Measurements from ENCODE around the gene TTLL5.

TTLL5 gene

DNA sequence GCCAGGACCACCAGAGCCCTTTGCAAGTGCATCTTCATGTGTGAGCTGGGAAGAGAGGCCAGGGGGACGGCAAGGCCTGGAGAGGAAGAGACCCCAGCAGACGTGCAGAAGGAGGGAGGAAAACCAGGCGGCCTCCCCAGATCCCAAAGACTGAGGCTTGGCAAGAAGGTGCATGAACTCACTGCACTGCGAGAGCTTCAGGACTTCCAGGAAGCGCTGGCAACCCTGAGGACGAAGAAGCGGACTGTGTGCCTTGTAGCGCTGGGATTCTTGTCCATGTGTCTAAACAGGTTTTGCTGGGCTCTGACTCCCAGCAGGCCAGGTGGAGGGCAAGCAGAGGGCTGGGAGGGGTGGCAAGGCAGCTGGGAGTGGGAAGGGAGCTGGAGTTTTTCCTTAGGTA, 319.8 kb downstream of the TTLL5 start:
- peaks cover 26% of the 10 kb centered on the region for H3K27me3 ChIP-seq (ENCODE audit: control insufficient read depth, insufficient read depth, low read length)
- H3K4me1 ChIP-seq (ENCODE audit: control insufficient read depth, insufficient read depth, low read length), result peaks cover 16% of the 10 kb centered on the region
- H3K36me3 ChIP-seq (ENCODE audit: control insufficient read depth, insufficient read depth, low read length), result no peaks in the 10 kb centered on the region
- no peak overlapping the region for H3K9ac ChIP-seq (ENCODE audit: low read depth, low read length)
- no peaks in the 10 kb centered on the region for H3K9me3 ChIP-seq (ENCODE audit: control insufficient read depth, insufficient read depth, low read length)
- H3K4me3 ChIP-seq (ENCODE audit: low read depth, low read length), result no peak overlapping the region

GRCh38 chr14:75981426-75982265, 320.6 kb downstream of the TTLL5 start, which contains the start of gene TGFB3:
TSS of gene TGFB3 (minus strand) at chr14:75981995. CDS start at chr14:75980893, 1,102 bp downstream.
- Histone ChIP-seq H3K36me3 (ENCODE audit: control insufficient read depth, insufficient read depth, low read length) (no peaks in the 10 kb centered on the region), H3K4me1 (ENCODE audit: control insufficient read depth, insufficient read depth, low read length) (peaks cover 13% of the 10 kb centered on the region), H3K9me3 (ENCODE audit: control insufficient read depth, insufficient read depth, low read length) (no peaks in the 10 kb centered on the region), H3K9ac (ENCODE audit: low read depth, low read length) (no peak within 1 kb of the TSS), H3K27me3 (ENCODE audit: control insufficient read depth, insufficient read depth, low read length) (peaks cover 26% of the 10 kb centered on the region), H3K4me3 (ENCODE audit: low read depth, low read length) (peak within 1 kb of the TSS; percentile 70)

- Histone ChIP-seq H3K9ac (ENCODE audit: low read depth, low read length) (no peak overlapping the region), H3K4me1 (ENCODE audit: control insufficient read depth, insufficient read depth, low read length) (peaks cover 12% of the 10 kb centered on the region), H3K4me3 (ENCODE audit: low read depth, low read length) (peak overlapping the region; percentile 70), H3K9me3 (ENCODE audit: control insufficient read depth, insufficient read depth, low read length) (no peaks in the 10 kb centered on the region), H3K27me3 (ENCODE audit: control insufficient read depth, insufficient read depth, low read length) (peaks cover 26% of the 10 kb centered on the region), H3K36me3 (ENCODE audit: control insufficient read depth, insufficient read depth, low read length) (no peaks in the 10 kb centered on the region)
Observed at GRCh38 chr14:75982266-75983018, 321.4 kb downstream of the TTLL5 start.

GRCh38 chr14:75983019-75983358, 321.9 kb downstream of the TTLL5 start:
- H3K9ac ChIP-seq (ENCODE audit: low read depth, low read length), result no peak overlapping the region
- peaks cover 26% of the 10 kb centered on the region for H3K27me3 ChIP-seq (ENCODE audit: control insufficient read depth, insufficient read depth, low read length)
- peaks cover 9% of the 10 kb centered on the region for H3K4me1 ChIP-seq (ENCODE audit: control insufficient read depth, insufficient read depth, low read length)
- no peaks in the 10 kb centered on the region for H3K36me3 ChIP-seq (ENCODE audit: control insufficient read depth, insufficient read depth, low read length)
- peak overlapping the region; percentile 70 for H3K4me3 ChIP-seq (ENCODE audit: low read depth, low read length)
- H3K9me3 ChIP-seq (ENCODE audit: control insufficient read depth, insufficient read depth, low read length), result no peaks in the 10 kb centered on the region

DNA sequence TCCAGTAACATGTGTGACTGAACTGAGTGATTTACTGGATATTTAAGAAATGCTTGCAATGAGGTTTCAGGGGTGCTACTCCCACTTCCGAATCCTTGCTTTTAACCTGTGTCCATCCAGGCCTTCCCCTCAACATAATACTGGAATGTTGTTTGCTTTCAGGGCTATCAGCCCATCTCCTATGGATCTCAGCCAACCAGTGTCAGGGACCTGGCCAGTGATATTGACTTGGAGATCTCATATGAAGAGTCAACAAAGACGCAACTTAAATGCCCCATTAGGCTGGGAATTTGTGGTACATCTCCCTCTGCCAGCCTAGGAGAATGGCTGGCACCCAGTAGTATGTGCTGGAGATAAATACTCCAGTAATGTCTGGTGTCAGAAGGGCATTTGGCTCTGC, 323.6 kb downstream of the TTLL5 start:
- Histone ChIP-seq H3K36me3 (ENCODE audit: control insufficient read depth, insufficient read depth, low read length) (no peaks in the 10 kb centered on the region), H3K9ac (ENCODE audit: low read depth, low read length) (no peak overlapping the region), H3K4me1 (ENCODE audit: control insufficient read depth, insufficient read depth, low read length) (peaks cover 8% of the 10 kb centered on the region), H3K4me3 (ENCODE audit: low read depth, low read length) (no peak overlapping the region), H3K9me3 (ENCODE audit: control insufficient read depth, insufficient read depth, low read length) (no peaks in the 10 kb centered on the region), H3K27me3 (ENCODE audit: control insufficient read depth, insufficient read depth, low read length) (peaks cover 26% of the 10 kb centered on the region)

DNA sequence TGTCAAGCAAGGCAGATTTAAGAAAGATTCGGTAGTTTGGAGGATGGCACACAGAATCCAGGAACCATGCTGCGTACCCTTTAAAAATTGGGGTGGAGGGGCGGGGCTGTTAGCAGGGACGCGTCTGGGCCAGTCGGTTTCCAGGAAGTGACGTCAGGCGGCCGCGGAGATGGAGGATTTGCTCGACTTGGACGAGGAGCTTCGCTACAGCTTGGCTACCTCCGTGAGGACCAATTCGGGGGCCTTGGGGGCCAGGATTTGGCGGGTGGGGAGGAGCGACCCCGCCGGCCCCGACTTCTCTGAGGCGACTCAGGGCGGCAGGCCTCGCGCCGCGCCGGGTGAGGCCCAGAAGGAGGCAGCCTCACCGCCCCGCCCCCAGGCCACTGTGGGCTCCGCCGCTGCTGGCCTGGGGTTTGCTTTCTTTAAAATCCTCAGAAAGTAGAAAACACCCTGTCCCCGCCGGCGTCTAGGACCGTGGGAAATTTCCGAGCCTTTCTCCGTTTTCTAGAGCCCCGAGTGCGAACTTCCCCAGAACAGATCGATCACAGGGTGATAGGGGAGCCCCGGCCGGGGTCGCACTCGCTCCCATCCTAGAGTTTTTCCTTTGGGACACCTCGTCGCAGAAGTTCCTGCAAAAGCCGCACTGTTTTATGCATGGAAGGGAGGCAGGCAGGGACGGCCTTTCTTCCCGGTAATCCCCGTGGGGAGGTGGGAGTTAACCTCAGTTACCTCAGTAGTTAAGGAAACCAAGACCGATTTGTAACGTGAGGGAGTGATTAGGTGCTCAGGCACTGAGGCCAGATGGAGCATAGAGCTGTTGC, 324.8 kb downstream of the TTLL5 start, which contains the start of gene IFT43:
Gene IFT43, plus strand, starts transcription at position 146 of the 821 bp plus-strand sequence. Its CDS starts 24 bp downstream, at position 170.
- Histone ChIP-seq H3K4me1 (ENCODE audit: control insufficient read depth, insufficient read depth, low read length) (peaks cover 7% of the 10 kb centered on the region), H3K4me3 (ENCODE audit: low read depth, low read length) (peak within 1 kb of the TSS; percentile 82), H3K9me3 (ENCODE audit: control insufficient read depth, insufficient read depth, low read length) (no peaks in the 10 kb centered on the region), H3K36me3 (ENCODE audit: control insufficient read depth, insufficient read depth, low read length) (no peaks in the 10 kb centered on the region), H3K27me3 (ENCODE audit: control insufficient read depth, insufficient read depth, low read length) (peaks cover 26% of the 10 kb centered on the region), H3K9ac (ENCODE audit: low read depth, low read length) (peak within 1 kb of the TSS; percentile 32)

GRCh38 chr14:75986439-75986765, 325.4 kb downstream of the TTLL5 start:
- peaks cover 26% of the 10 kb centered on the region for H3K27me3 ChIP-seq (ENCODE audit: control insufficient read depth, insufficient read depth, low read length)
- no peaks in the 10 kb centered on the region for H3K36me3 ChIP-seq (ENCODE audit: control insufficient read depth, insufficient read depth, low read length)
- H3K4me3 ChIP-seq (ENCODE audit: low read depth, low read length), result peak overlapping the region; percentile 82
- no peak overlapping the region for H3K9ac ChIP-seq (ENCODE audit: low read depth, low read length)
- H3K4me1 ChIP-seq (ENCODE audit: control insufficient read depth, insufficient read depth, low read length), result peaks cover 2% of the 10 kb centered on the region
- no peaks in the 10 kb centered on the region for H3K9me3 ChIP-seq (ENCODE audit: control insufficient read depth, insufficient read depth, low read length)

DNA sequence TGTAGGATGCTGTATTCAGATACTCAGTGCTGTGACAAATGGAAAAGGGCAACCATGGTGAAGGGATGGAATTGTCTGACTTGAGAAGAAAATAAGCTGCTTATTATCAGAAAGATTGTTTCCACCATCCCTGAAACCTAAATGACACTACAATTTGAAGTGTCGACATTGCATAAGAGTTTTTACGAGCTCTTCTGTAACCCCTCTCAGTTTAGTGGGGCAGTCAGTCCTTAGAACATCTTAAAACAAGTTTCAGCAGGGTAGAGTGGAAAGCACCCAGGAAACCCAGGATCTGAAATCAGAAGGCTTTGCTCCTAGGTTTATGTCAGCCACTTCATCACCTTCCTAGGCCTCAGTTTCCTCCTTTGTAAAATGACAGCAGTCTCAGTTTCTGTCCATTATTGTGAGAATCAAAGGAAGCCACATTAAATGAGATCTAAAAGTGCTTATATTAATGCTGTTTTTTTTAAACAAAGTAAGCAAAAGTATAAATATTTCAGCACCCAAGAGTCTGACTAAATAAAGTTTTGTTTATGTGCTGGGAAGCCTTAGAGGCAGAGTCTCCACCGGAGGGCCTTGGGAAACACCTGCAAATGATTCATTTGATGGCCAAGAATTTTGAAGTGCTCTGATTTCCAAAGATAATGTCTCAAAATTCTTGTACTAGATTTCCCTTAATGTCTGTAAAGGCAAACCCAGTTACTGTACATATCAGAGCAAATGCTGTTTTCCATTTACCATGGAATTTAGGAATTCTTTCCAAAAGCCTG, 326.3 kb downstream of the TTLL5 start:
- Histone ChIP-seq H3K4me1 (ENCODE audit: control insufficient read depth, insufficient read depth, low read length) (peaks cover 2% of the 10 kb centered on the region), H3K36me3 (ENCODE audit: control insufficient read depth, insufficient read depth, low read length) (no peaks in the 10 kb centered on the region), H3K9ac (ENCODE audit: low read depth, low read length) (no peak overlapping the region), H3K4me3 (ENCODE audit: low read depth, low read length) (no peak overlapping the region), H3K27me3 (ENCODE audit: control insufficient read depth, insufficient read depth, low read length) (peaks cover 26% of the 10 kb centered on the region), H3K9me3 (ENCODE audit: control insufficient read depth, insufficient read depth, low read length) (no peaks in the 10 kb centered on the region)

DNA sequence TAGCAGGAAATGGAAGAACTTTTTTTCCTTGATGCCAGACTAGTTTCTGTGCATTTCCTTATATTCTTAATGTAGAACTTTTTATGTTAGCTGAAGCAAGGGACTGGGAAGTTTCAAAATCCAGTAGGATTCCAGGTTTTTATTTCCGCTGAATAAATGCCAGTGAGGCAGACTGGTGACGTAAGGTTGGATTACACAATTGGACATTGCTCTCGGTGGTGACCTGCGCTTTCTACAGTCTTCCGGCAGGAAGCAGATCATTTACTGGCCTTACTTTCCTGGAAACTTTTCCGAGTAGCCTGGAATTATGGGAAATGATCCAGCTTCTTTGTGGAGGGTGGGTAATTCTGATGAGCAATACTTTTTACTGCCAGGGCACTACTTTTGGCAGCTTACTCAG, 328.1 kb downstream of the TTLL5 start:
- Histone ChIP-seq H3K9me3 (ENCODE audit: control insufficient read depth, insufficient read depth, low read length) (no peaks in the 10 kb centered on the region), H3K9ac (ENCODE audit: low read depth, low read length) (no peak overlapping the region), H3K36me3 (ENCODE audit: control insufficient read depth, insufficient read depth, low read length) (no peaks in the 10 kb centered on the region), H3K4me3 (ENCODE audit: low read depth, low read length) (no peak overlapping the region), H3K27me3 (ENCODE audit: control insufficient read depth, insufficient read depth, low read length) (peaks cover 12% of the 10 kb centered on the region), H3K4me1 (ENCODE audit: control insufficient read depth, insufficient read depth, low read length) (peaks cover 2% of the 10 kb centered on the region)

DNA sequence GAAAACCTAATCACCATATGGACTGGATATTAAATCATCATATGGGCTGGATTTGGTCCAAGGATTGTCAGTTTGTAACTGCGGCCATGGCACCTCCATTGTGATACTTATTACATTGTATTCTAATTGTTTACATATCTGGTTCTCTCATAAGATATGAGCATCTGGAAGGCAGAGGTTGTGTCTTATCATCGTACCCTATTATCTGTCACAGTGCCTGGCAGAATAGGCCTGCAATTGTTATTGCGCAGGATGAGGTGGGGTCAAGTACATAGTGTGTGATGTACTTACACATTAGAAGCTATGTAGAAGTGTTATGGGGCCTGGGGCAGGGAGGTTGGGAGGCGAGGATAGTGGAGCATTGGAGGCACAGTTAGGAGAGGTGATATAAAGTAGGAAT, 329.3 kb downstream of the TTLL5 start:
- Histone ChIP-seq H3K9me3 (ENCODE audit: control insufficient read depth, insufficient read depth, low read length) (no peaks in the 10 kb centered on the region), H3K4me3 (ENCODE audit: low read depth, low read length) (no peak overlapping the region), H3K27me3 (ENCODE audit: control insufficient read depth, insufficient read depth, low read length) (no peaks in the 10 kb centered on the region), H3K4me1 (ENCODE audit: control insufficient read depth, insufficient read depth, low read length) (peaks cover under 1% of the 10 kb centered on the region), H3K9ac (ENCODE audit: low read depth, low read length) (no peak overlapping the region), H3K36me3 (ENCODE audit: control insufficient read depth, insufficient read depth, low read length) (no peaks in the 10 kb centered on the region)

DNA sequence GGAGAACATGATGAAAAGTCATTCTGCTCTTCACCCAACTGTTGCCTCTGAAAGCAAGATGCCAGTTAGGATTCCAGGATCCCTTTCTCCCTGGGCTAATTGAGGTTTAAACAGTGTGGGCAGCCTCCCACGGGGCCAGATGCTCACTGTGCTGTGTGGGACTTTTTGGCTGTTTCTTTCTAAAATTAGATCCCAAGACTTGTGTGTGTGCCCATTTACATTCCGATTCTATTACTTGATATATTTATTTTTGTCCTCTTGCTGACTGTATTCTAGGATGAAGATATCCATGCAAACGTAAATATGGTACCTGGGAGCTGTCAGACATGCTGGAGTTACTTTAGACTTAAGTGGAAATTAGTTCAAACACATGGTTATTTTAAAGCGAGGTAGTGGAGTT, 330.7 kb downstream of the TTLL5 start:
- no peaks in the 10 kb centered on the region for H3K4me1 ChIP-seq (ENCODE audit: control insufficient read depth, insufficient read depth, low read length)
- no peak overlapping the region for H3K4me3 ChIP-seq (ENCODE audit: low read depth, low read length)
- no peaks in the 10 kb centered on the region for H3K27me3 ChIP-seq (ENCODE audit: control insufficient read depth, insufficient read depth, low read length)
- H3K9me3 ChIP-seq (ENCODE audit: control insufficient read depth, insufficient read depth, low read length), result no peaks in the 10 kb centered on the region
- H3K9ac ChIP-seq (ENCODE audit: low read depth, low read length), result no peak overlapping the region
- H3K36me3 ChIP-seq (ENCODE audit: control insufficient read depth, insufficient read depth, low read length), result no peaks in the 10 kb centered on the region

Data from iPS-15b (cell line).